IMR-90 (cell line): Measurements from ENCODE around the gene CEP170B.

Experiments
- BHLHE40 ChIP-seq: fragments of 150-350 bp; IDR thresholded peaks from 2 replicates; pipeline ENCODE4 v1.6.1; 2016; ENCODE audit warnings: mild to moderate bottlenecking, low read depth, low read length
- CEBPB ChIP-seq: IDR thresholded peaks from 2 replicates; pipeline ENCODE4 v1.6.1; 2012; ENCODE audit warnings: low read depth, low read length, improper control_type of control experiment
- POLR2A ChIP-seq: IDR thresholded peaks from 2 replicates; pipeline ENCODE4 v1.6.1; 2012; ENCODE audit warnings: mild to moderate bottlenecking, low read depth, low read length
- TF ChIP-seq, protein P1 (sequence below): conservative IDR thresholded peaks from 2 replicates; pipeline ENCODE4 v1.5.1; 2012; ENCODE audit warnings: mild to moderate bottlenecking, low read depth, low read length, improper control_type of control experiment

DNA sequence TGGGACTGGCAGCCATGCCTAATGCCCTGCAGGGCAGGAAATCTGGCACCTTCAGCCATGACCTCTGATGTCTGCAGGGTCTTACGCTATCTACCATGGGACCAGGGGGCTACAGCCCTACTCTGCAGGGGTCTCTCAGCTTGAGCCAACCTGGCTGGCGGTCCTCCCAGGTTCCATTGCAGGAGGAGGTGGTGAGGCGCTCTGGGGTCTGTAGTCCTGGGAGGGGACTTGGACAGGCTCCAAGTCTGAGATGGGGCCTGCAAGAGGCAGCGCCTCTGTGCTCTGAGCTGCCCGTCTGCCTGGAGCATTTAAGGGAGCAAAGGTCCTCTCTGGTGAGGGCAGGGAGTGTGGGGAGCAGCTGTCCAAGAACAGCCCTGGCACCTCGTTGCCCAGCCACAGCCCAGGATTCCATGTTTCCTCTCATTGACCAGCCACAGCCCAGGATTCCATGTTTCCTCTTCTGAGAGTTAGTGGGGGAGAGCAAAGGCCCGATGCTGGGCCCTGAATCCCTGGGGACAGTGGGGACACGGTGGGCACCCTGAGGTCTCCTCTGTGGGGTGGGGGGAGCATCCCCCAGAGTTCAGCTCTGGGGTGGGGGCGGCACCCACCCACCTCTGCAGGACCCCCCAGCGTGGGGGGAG lies 60.3 kb downstream of the CEP170B start:
- TF ChIP-seq, protein P1, sequence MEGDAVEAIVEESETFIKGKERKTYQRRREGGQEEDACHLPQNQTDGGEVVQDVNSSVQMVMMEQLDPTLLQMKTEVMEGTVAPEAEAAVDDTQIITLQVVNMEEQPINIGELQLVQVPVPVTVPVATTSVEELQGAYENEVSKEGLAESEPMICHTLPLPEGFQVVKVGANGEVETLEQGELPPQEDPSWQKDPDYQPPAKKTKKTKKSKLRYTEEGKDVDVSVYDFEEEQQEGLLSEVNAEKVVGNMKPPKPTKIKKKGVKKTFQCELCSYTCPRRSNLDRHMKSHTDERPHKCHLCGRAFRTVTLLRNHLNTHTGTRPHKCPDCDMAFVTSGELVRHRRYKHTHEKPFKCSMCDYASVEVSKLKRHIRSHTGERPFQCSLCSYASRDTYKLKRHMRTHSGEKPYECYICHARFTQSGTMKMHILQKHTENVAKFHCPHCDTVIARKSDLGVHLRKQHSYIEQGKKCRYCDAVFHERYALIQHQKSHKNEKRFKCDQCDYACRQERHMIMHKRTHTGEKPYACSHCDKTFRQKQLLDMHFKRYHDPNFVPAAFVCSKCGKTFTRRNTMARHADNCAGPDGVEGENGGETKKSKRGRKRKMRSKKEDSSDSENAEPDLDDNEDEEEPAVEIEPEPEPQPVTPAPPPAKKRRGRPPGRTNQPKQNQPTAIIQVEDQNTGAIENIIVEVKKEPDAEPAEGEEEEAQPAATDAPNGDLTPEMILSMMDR, result no peak
- no peak for TF ChIP-seq CEBPB
- TF ChIP-seq POLR2A, result no peak
- no peak for TF ChIP-seq BHLHE40
